HepG2 (cell line): ENCODE measurements around the gene PPIL3. TPM values are rescaled to one million over a fixed set of nuclear protein-coding genes. Genes with fewer than 3 reads are reported as not detected.

Experiments
- ATM ChIP-seq: fragments of 450-650 bp; IDR thresholded peaks from 2 replicates; pipeline ENCODE4 v1.7.1; 2017; ENCODE audit warnings: mild to moderate bottlenecking, borderline replicate concordance
- DBP ChIP-seq: sonication (generic); formaldehyde crosslinking; IDR thresholded peaks from 2 replicates; pipeline ENCODE4 v1.4.0; 2020; ENCODE audit warnings: missing genetic modification reagents; ENCODE audit errors: not compliant biosample characterization
- ISL2 ChIP-seq: sonication (generic); formaldehyde crosslinking; IDR thresholded peaks from 2 replicates; pipeline ENCODE4 v1.5.0; 2020; ENCODE audit warnings: missing genetic modification reagents
- ZBTB40 ChIP-seq, 2 experiments: fragments of 450-650 bp in 1 of 2; sonication (generic) in 1 of 2; formaldehyde crosslinking in 1 of 2; IDR thresholded peaks; 2 replicates each; pipeline versions ENCODE4 v1.6.1 to v1.8.0; 2016 to 2022; ENCODE audit warnings: antibody characterized with exemption in 1 of 2, mild to moderate bottlenecking in 1 of 2, missing genetic modification reagents in 1 of 2
- ZNF205 ChIP-seq: IDR thresholded peaks from 2 replicates; pipeline ENCODE4 v1.6.1; 2018; ENCODE audit warnings: missing biosample characterization, missing genetic modification reagents
- ZNF558 ChIP-seq: sonication (generic); formaldehyde crosslinking; IDR thresholded peaks from 2 replicates; pipeline ENCODE4 v1.9.0; 2022; ENCODE audit warnings: mild to moderate bottlenecking, missing genetic modification reagents, borderline replicate concordance
- ZNF878 ChIP-seq: sonication (generic); formaldehyde crosslinking; IDR thresholded peaks from 2 replicates; pipeline ENCODE4 v1.8.1; 2023; ENCODE audit warnings: mild to moderate bottlenecking, missing genetic modification reagents, moderate library complexity
- polyA plus RNA-seq, 8 experiments: library from polyadenylated mRNA; depleted of rRNA in 3 of 8; stranded (reverse) in 7 of 8; unstranded in 1 of 8; fragments of >200 nt; fragmentation: Illumina TruSeq in 4 of 8; extraction: Trizol in 4 of 8; gene quantifications; 2 replicates each; pipeline versions ENCODE4 v1.2.1 to v1.2.3, GENCODE V29; 2011 to 2016; ENCODE audit warnings: low read depth in 4 of 8, missing spikeins in 1 of 8, mixed read lengths in 1 of 8; ENCODE audit not compliant: insufficient read depth in 1 of 8
- total RNA-seq, 5 experiments: library from RNA; depleted of rRNA; stranded (reverse); fragments of >200 nt; fragmentation: Illumina TruSeq; extraction: Trizol; gene quantifications; 2 replicates each; pipeline ENCODE4 v1.2.3, GENCODE V29; 2016; ENCODE audit warnings: low read depth in 1 of 5
- TF ChIP-seq, protein P1 (sequence below): sonication (generic); formaldehyde crosslinking; IDR thresholded peaks from 2 replicates; pipeline ENCODE4 v1.4.0; 2020; ENCODE audit warnings: mild to moderate bottlenecking, low read depth, missing genetic modification reagents
- TF ChIP-seq, protein P2 (sequence below): sonication (generic); formaldehyde crosslinking; IDR thresholded peaks from 2 replicates; pipeline ENCODE4 v1.8.0; 2022; ENCODE audit warnings: mild to moderate bottlenecking, missing genetic modification reagents, moderate library complexity
- TF ChIP-seq, protein P3 (sequence below): sonication (generic); formaldehyde crosslinking; IDR thresholded peaks from 2 replicates; pipeline ENCODE4 v1.5.1; 2020; ENCODE audit warnings: missing genetic modification reagents, mild to moderate bottlenecking, borderline replicate concordance

Gene PPIL3
- total and polyA plus RNA-seq, 2 of the 13 experiments (the other 11 are each of a cell fraction or from before 2014, with no cell fraction given): 98.7 to 107 TPM

DNA sequence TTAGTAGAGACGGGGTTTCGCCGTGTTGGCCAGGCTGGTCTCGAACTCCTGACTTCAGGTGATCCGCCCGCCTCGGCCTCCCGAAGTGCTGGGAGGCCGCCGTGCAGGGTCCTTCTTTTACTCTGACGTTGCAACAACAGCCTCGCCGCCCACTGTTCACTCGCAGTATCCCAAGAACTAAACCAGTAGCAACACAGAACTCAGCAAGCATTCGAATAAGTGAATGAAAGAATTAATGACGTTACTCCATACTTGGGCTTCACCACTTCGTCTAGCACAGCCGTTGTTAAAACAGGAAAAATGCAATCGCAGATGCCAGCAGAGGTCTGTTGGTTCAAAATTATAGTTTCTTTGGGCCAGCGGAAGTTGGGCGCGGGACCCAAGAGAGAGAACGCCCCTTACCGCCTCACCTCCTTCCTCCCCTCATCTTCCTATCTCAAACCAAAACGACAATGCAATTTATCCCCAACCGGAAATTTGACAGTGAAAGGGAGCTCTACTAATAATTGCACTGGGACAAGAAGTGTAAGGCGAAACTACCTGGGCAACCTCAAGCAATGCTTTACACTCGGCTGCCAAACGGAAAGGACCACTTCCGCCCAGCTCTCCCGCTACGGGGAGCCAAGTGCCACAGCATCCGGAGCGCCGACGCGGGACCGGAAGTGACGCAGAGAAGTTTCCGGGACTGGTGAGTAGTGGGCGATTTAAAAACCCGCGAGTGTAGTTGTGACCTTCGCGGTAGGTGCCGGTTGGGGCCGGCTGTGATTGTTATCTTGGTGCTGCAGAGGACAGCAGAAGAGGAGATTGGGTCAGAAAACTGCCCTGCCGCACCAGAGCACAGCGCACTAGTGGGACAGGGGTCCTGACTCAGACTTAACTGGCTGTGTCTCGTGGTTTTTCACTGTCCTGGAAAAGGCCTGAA lies at the start of gene PPIL3, which contains the start of gene NIF3L1 (continued):
- TF ChIP-seq, protein P1, sequence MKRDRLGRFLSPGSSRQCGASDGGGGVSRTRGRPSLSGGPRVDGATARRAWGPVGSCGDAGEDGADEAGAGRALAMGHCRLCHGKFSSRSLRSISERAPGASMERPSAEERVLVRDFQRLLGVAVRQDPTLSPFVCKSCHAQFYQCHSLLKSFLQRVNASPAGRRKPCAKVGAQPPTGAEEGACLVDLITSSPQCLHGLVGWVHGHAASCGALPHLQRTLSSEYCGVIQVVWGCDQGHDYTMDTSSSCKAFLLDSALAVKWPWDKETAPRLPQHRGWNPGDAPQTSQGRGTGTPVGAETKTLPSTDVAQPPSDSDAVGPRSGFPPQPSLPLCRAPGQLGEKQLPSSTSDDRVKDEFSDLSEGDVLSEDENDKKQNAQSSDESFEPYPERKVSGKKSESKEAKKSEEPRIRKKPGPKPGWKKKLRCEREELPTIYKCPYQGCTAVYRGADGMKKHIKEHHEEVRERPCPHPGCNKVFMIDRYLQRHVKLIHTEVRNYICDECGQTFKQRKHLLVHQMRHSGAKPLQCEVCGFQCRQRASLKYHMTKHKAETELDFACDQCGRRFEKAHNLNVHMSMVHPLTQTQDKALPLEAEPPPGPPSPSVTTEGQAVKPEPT (CRISPR knock-in tag): no peak
- TF ChIP-seq, protein P2, sequence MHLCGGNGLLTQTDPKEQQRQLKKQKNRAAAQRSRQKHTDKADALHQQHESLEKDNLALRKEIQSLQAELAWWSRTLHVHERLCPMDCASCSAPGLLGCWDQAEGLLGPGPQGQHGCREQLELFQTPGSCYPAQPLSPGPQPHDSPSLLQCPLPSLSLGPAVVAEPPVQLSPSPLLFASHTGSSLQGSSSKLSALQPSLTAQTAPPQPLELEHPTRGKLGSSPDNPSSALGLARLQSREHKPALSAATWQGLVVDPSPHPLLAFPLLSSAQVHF (CRISPR knock-in tag): no peak; the same call in 1 of the 2 replicates
- TF ChIP-seq ZNF205 (peak; percentile 94), ZNF558 (CRISPR knock-in tag) (peak; percentile 95), ZBTB40 (IDR thresholded peaks at IDR 0.05) (peak; percentile 98), ZBTB40 (CRISPR knock-in tag; IDR thresholded peaks at IDR 0.05) (no peak), ZNF878 (CRISPR knock-in tag) (no peak; the same call in 1 of the 2 replicates), ISL2 (peak; percentile 82), DBP (CRISPR knock-in tag) (peak; percentile 39), ATM (no peak)
- TF ChIP-seq, protein P3, sequence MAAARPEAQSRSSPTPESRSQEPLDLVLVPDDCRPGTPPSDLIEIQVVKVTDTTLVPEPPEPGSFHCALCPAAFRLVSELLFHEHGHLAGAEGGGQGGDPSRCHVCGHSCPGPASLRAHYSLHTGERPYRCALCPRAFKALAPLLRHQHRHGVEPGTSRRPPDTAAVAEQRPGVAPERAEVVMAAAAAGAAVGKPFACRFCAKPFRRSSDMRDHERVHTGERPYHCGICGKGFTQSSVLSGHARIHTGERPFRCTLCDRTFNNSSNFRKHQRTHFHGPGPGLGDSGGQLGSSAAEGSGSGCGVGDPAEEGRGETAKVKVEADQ: peak; percentile 94
